ENCODE data around the gene KDM2A. TPM values are rescaled to one million over a fixed set of nuclear protein-coding genes. Genes with fewer than 3 reads are reported as not detected.

Gene KDM2A
- total and polyA plus RNA-seq, 2 donors (not counting 1 experiment from before 2014, with no cell fraction given): 132 to 229 TPM

Other genes with a start within 250 kb of the KDM2A start
- 2.6 and 4.4 TPM in 2 replicates for gene PC, start 160.9 kb upstream of the KDM2A start, total RNA-seq
- 1.4 and 1.5 TPM in 2 replicates for gene PC, start 160.9 kb upstream of the KDM2A start, polyA plus RNA-seq
- not detected in 2 replicates for gene C11orf86, start 144.0 kb upstream of the KDM2A start, total RNA-seq
- not detected in 2 replicates for gene C11orf86, start 144.0 kb upstream of the KDM2A start, polyA plus RNA-seq
- not detected in 2 replicates for gene SYT12, start 96.1 kb upstream of the KDM2A start, total RNA-seq
- gene SYT12, start 96.1 kb upstream of the KDM2A start, polyA plus RNA-seq: not detected in 2 replicates
- 0.42 TPM in 1 of 2 replicates, not detected in the other for gene RHOD, start 62.4 kb upstream of the KDM2A start, total RNA-seq
- 0.33 and 0.48 TPM in 2 replicates for gene RHOD, start 62.4 kb upstream of the KDM2A start, polyA plus RNA-seq
- gene GRK2, start 147.2 kb downstream of the KDM2A start, total RNA-seq: 281 and 294 TPM in 2 replicates
- gene GRK2, start 147.2 kb downstream of the KDM2A start, polyA plus RNA-seq: 534 and 639 TPM in 2 replicates
- gene ANKRD13D, start 170.0 kb downstream of the KDM2A start, total RNA-seq: 189 and 197 TPM in 2 replicates
- gene ANKRD13D, start 170.0 kb downstream of the KDM2A start, polyA plus RNA-seq: 217 and 252 TPM in 2 replicates
- 7.2 and 8.5 TPM in 2 replicates for gene SSH3, start 184.3 kb downstream of the KDM2A start, total RNA-seq
- gene SSH3, start 184.3 kb downstream of the KDM2A start, polyA plus RNA-seq: 4.0 and 4.3 TPM in 2 replicates
- 190 and 210 TPM in 2 replicates for gene POLD4, start 234.3 kb downstream of the KDM2A start, total RNA-seq
- gene POLD4, start 234.3 kb downstream of the KDM2A start, polyA plus RNA-seq: 473 and 559 TPM in 2 replicates

Measured in B cell (primary cell).